GM06990 (cell line): ENCODE results near the gene CMYA5.

Experiments used
- DNase-seq: peaks from one replicate; pipeline ENCODE4 v3.0.0-alpha.2; 2011; ENCODE audit not compliant: insufficient read length; ENCODE audit errors: extremely low read depth
- H3K27me3 ChIP-seq: replicated peaks from 2 replicates; pipeline ENCODE4 v1.6.0; 2011; ENCODE audit warnings: low read length; ENCODE audit not compliant: control insufficient read depth, insufficient read depth
- H3K36me3 ChIP-seq: 2 replicates; pipeline ENCODE4 v1.5.1; 2011; ENCODE audit warnings: low read length; ENCODE audit not compliant: control insufficient read depth, insufficient read depth
- H3K4me3 ChIP-seq: replicated peaks from 2 replicates; pipeline ENCODE4 v1.5.1; 2011; ENCODE audit warnings: low read depth, mild to moderate bottlenecking, control low read depth, low read length
- CTCF ChIP-seq: IDR thresholded peaks from 2 replicates; pipeline ENCODE4 v1.5.1; 2011; ENCODE audit warnings: low read length, control low read depth, mild to moderate bottlenecking, inconsistent platforms; ENCODE audit not compliant: insufficient read depth, poor library complexity, severe bottlenecking

Gene CMYA5

GRCh38 chr5:79842006-79842881 lies 152.6 kb downstream of the CMYA5 start:
- Histone ChIP-seq H3K36me3 (no peaks in the 10 kb centered on the region), H3K4me3 (no peak overlapping the region), H3K27me3 (no peaks in the 10 kb centered on the region; the same call in none of the 2 replicates)
- no peak for TF ChIP-seq CTCF
- no peak for DNase-seq

DNA sequence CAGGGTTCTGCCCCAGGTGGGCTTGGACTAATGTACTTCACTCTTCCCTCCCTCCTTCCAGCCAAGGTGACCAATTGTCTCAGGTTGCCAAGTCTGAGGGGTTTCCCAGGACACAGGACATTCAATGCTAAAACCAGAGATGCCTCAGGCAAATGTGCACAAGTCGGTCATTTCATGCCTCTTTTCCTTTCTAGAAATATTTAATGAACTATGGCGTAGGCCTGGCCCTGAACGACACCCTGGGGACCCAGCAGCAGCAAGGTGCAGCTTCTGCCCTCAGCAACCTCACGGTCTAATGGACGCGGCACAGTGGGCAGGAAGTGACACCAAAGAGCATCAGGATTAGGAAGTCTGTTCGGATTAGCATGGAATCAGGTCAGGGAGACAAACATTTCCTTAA lies 153.4 kb downstream of the CMYA5 start:
- Histone ChIP-seq H3K4me3 (no peak overlapping the region), H3K27me3 (no peaks in the 10 kb centered on the region; the same call in none of the 2 replicates), H3K36me3 (no peaks in the 10 kb centered on the region)
- DNase-seq: no peak
- TF ChIP-seq CTCF: no peak

DNA sequence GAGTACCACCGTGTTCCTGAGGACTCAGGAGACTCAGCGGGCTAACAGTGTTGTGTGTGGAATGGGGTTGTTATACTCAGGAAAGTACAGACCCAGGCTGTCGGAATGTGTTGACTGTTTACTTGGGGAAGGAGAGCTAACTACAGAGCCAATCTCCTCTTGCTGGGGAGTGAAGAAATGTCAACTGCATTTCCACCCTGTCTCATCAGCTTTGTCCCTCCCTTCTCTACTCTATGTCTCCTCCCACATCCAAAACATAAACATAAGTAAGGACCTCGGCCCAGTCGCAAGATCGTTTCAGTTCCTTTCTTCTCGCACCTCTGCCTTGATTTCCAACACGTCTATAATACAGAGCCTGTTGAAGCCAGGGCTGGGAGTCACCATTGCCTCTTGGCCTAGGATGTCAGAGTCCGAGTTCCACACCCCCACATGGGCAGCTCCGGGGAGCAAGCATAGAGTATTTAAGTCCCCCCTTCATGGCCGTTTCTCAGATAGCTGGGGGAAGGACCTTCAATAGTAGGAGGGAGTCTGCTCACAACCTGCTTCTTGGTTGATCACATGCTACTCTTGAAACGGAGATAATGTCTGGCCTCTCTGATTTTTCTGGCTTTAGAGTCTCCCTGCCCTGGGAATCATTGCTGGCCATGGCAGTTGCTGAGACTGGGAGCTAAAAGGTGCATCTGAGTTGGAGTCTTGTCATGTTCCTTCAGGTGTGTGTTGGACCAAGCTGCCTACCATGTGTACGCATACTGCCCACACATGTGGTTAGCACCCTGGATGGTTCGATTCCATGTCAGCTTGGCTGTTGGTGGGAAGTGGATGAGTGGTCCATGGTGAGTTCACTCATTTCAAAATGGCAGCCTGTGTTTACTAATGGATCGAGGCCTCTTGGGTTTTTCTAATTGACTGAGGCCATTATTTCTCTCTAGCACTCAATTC lies 154.1 kb downstream of the CMYA5 start:
- DNase-seq: no peak
- Histone ChIP-seq H3K36me3 (no peaks in the 10 kb centered on the region), H3K27me3 (no peaks in the 10 kb centered on the region; the same call in 1 of the 2 replicates), H3K4me3 (no peak overlapping the region)
- TF ChIP-seq CTCF: no peak

DNA sequence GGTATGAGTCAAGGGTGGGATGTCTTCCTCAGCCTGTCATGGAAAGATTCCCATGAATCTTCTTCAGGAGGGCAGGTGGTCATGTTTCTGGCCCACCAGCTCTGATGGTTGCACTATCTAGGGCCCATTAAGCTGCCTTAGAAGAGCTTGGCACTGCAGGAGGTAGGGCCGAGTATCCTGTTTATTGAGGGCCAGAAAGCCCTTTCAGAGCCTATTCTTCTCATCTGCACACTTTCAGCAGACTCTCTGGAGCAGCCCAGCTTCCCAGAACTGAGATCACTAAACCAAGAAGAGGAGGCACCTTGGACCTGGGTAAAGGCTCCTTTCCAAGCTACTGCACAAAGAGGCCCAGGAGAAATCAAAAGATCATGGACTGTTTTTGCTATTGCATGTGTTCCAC lies 154.9 kb downstream of the CMYA5 start:
- no peaks in the 10 kb centered on the region; the same call in 1 of the 2 replicates for H3K27me3 ChIP-seq
- TF ChIP-seq CTCF: no peak

DNA sequence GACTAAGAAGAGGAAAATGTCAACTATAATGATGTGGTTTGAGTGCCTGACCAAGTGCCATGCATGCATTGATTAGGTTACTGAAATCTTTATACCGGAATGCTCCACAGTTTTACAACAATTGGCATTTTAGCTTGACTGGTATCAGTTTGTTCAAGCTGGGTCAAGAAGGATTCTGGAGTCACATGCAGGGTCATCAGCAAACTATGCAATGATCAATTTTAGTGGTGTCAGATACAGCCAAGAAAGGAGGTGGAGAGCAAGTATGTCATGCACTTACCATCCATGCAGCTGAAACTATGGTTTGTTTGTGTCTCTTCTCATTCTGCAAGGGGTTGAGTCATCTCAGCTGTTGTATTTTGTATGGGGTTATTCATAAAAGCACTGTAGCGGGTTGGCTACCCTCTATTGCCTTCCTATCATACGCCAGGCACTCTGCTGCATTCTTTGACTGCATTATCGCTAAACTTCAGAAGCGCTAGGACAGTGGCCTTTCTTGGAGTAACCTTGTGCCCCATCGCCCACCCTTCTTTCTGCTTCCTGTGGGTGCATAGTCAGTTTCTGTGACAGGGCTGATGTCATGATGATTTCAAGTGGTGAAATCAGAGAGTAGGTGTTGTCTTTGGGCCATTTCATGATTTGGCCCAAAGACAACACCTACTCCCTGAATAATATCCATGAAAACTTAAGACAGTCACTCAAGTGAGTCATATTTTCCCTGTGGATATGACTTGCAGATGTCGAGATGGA lies 156.0 kb downstream of the CMYA5 start:
- no peak for DNase-seq
- no peak for TF ChIP-seq CTCF
- Histone ChIP-seq H3K27me3 (no peaks in the 10 kb centered on the region; the same call in 1 of the 2 replicates), H3K36me3 (no peaks in the 10 kb centered on the region), H3K4me3 (no peak overlapping the region)

More for the DNA sequence above, 154.9 kb downstream of the CMYA5 start:
- no peak for DNase-seq
- H3K4me3 ChIP-seq: no peak overlapping the region
- H3K36me3 ChIP-seq: no peaks in the 10 kb centered on the region
